Measurements from ENCODE around the gene ZBTB16. TPM values are rescaled to one million over a fixed set of nuclear protein-coding genes. Genes with fewer than 3 reads are reported as not detected.

Gene ZBTB16
- total and polyA plus RNA-seq, 2 donors (not counting 3 experiments of a cell fraction or from before 2014, with no cell fraction given): 9.8 to 20.3 TPM

DNA sequence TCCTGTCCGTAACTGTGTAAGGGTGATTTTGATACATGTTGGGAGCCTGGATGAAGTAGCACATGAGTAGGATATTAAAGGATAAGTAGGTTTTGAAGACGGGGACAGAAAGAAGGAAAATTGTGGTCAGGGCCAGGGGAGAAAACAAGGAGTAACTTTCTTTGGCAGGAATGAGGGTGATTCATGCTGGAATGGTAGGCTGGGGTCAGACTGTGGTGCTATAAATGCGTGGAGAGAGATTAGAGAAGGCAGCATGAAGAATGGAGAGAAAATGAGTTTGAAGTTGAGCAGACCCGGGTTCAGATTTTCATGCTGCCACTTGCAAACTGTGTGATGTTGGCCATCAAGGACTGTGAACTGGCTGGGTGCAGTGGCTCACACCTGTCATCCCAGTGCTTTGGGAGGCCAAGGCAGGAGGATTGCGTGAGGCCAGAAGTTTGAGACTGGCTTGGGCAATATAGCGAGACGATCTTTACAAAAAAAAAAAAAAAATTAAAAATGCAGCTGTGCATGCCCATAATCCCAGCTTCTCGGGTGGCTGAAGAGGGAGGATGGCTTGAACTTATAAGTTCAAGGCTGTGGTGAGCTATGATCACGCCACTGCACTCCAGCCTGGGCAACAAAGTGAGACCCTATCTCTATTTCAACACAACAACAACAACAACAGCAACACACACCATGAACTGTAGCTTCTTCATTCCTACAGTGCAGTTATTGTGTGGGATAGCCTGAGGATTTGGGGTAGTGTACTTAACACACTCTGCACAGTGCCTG is 22.3 kb downstream of the ZBTB16 start:
- H3K9ac ChIP-seq (replicated peaks; ENCODE audit: extremely low read depth, insufficient read depth, low read length): peak overlapping the region; percentile 56
- intact Hi-C loops (cut with micrococcal nuclease): loop anchor here (1.0 to 2.0 kb wide), 4 partner anchors 9 to 81 kb away; no protein-coding TSS in a partner anchor
- DNase-seq (ENCODE audit: low read depth, low spot score): peak; percentile 84

More for the DNA sequence above, 22.3 kb downstream of the ZBTB16 start:
- H3K9me1 ChIP-seq (replicated peaks; ENCODE audit: control insufficient read depth, extremely low read depth, insufficient read depth, low read length): no peaks in the 10 kb centered on the region
- dilution Hi-C loops (cut with MboI; ENCODE audit: extremely low pct_ligation_motif_present, low sequenced_read_pairs): no loop called here
- no peak overlapping the region for H3K4me3 ChIP-seq (replicated peaks in 1 of 3; ENCODE audit: insufficient read depth in 1 of 3, low read depth in 1 of 3, low read length in 3 of 3)
- no peaks in the 10 kb centered on the region for H3K36me3 ChIP-seq (ENCODE audit: control insufficient read depth in 2 of 2, extremely low read depth in 1 of 2, insufficient read depth in 2 of 2, low read length in 2 of 2)
- peak overlapping the region; percentile 44 for H3K4me2 ChIP-seq (ENCODE audit: insufficient read depth, low read length)
- H3K9me3 ChIP-seq (replicated peaks; ENCODE audit: control insufficient read depth, insufficient read depth, low read length): no peaks in the 10 kb centered on the region
- POLR2A ChIA-PET: no interaction called here
- no peaks in the 10 kb centered on the region for H4K20me1 ChIP-seq (replicated peaks; ENCODE audit: control insufficient read depth, extremely low read depth, insufficient read depth, low read length)
- H3K27ac ChIP-seq (ENCODE audit: insufficient read depth, low read depth, low read length): peak overlapping the region; percentile 94
- no TSS peak for BruUV-seq (replicated peaks)
- CTCF ChIA-PET: interaction anchor here (0.6 to 2.2 kb wide), 5 partner anchors 18 to 179 kb away, joined by 3 to 10 read pairs (median 5); no protein-coding TSS in a partner anchor
- FAIRE-seq: peak; percentile 83
- H2AFZ ChIP-seq (ENCODE audit: low read depth, low read length): no peak overlapping the region
- no peaks in the 10 kb centered on the region for H3K27me3 ChIP-seq (ENCODE audit: control insufficient read depth in 2 of 2, insufficient read depth in 2 of 2, low read length in 2 of 2)
- TF ChIP-seq POLR2A (IDR thresholded peaks at IDR 0.05; ENCODE audit: low read depth, low read length) (no peak), JUN (IDR thresholded peaks at IDR 0.05; ENCODE audit: borderline replicate concordance, insufficient read depth, insufficient read length, low read depth) (peak; percentile 38), POLR2AphosphoS5 (IDR thresholded peaks at IDR 0.05; ENCODE audit: insufficient read depth, low read depth, low read length) (peak; percentile 16), GATA2 (IDR thresholded peaks at IDR 0.05; ENCODE audit: insufficient read depth, insufficient read length, low read depth, low read length) (no peak), MYC (IDR thresholded peaks at IDR 0.05; ENCODE audit: low read depth, low read length) (no peak), EZH2 (IDR thresholded peaks at IDR 0.05; ENCODE audit: borderline replicate concordance, low read depth, low read length, severe bottlenecking) (no peak), FOS (IDR thresholded peaks at IDR 0.05; ENCODE audit: borderline replicate concordance, insufficient read depth, low read length) (peak; percentile 69), CTCF (IDR thresholded peaks at IDR 0.05; ENCODE audit: extremely low read depth in 1 of 2, insufficient read depth in 1 of 2, low read depth in 1 of 2, low read length in 2 of 2) (no peak)
- TF ChIP-seq, protein P1, sequence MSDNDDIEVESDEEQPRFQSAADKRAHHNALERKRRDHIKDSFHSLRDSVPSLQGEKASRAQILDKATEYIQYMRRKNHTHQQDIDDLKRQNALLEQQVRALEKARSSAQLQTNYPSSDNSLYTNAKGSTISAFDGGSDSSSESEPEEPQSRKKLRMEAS (IDR thresholded peaks at IDR 0.05; ENCODE audit: insufficient read depth, insufficient read length): no peak
- H3K4me1 ChIP-seq (ENCODE audit: control insufficient read depth, extremely low read depth, insufficient read depth, low read length): peaks cover 33% of the 10 kb centered on the region
- H3K79me2 ChIP-seq (ENCODE audit: control insufficient read depth, insufficient read depth, low read length): peaks cover 5% of the 10 kb centered on the region

Measured in endothelial cell of umbilical vein (primary cell).